ENCODE data around the gene ERBB4. TPM values are rescaled to one million over a fixed set of nuclear protein-coding genes. Genes with fewer than 3 reads are reported as not detected.
"Not testable (repeated sequence)": the region's sequence is repeated elsewhere in the genome, so short reads cannot be mapped to it uniquely, and the experiment has no call there.

Gene ERBB4
- total RNA-seq, 1 donor from 2014 or later: 1.2 TPM

DNA sequence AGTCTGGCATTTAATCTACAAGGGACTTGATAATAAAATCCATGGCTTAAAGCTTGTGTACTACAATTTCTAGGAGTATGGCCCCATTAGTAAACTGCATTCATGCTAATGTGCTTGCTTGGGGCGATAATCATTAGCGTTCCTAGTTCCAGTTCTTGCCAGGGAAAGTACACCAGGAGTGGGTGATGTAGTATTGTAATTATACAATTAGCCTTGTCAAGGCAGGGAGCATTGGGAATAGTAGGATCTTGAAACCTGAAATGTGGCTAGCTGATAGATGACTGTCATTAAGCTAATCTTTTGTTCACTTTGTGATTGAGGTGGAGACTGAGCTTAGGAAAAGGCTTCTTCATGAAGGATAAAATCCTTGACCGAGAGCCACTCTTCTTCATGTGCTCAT, 993.0 kb downstream of the ERBB4 start:
- no peak overlapping the region for H3K4me3 Mint-ChIP-seq (ENCODE audit: unreplicated experiment)
- no peaks in the 10 kb centered on the region for H3K9me3 Mint-ChIP-seq (ENCODE audit: unreplicated experiment)
- no peaks in the 10 kb centered on the region for H3K9me3 ChIP-seq (ENCODE audit: insufficient read depth, low read depth, low read length)
- H3K79me2 ChIP-seq (ENCODE audit: insufficient read depth, low read length): no peaks in the 10 kb centered on the region
- TF ChIP-seq, protein P1, sequence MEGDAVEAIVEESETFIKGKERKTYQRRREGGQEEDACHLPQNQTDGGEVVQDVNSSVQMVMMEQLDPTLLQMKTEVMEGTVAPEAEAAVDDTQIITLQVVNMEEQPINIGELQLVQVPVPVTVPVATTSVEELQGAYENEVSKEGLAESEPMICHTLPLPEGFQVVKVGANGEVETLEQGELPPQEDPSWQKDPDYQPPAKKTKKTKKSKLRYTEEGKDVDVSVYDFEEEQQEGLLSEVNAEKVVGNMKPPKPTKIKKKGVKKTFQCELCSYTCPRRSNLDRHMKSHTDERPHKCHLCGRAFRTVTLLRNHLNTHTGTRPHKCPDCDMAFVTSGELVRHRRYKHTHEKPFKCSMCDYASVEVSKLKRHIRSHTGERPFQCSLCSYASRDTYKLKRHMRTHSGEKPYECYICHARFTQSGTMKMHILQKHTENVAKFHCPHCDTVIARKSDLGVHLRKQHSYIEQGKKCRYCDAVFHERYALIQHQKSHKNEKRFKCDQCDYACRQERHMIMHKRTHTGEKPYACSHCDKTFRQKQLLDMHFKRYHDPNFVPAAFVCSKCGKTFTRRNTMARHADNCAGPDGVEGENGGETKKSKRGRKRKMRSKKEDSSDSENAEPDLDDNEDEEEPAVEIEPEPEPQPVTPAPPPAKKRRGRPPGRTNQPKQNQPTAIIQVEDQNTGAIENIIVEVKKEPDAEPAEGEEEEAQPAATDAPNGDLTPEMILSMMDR (IDR thresholded peaks at IDR 0.05; ENCODE audit: insufficient read depth, low read depth, low read length): no peak
- no peak for TF ChIP-seq EZH2 (IDR thresholded peaks at IDR 0.05; ENCODE audit: insufficient read depth, low read length)
- H3K4me1 ChIP-seq (ENCODE audit: insufficient read depth, low read length): no peaks in the 10 kb centered on the region
- H3K4me1 Mint-ChIP-seq (ENCODE audit: low read depth, unreplicated experiment): no peaks in the 10 kb centered on the region
- H4K20me1 ChIP-seq (ENCODE audit: insufficient read depth, low read length): no peaks in the 10 kb centered on the region
- no peak overlapping the region for H3K27ac ChIP-seq (ENCODE audit: low read depth, low read length)
- DNase-seq (ENCODE audit: low read depth): no peak
- no peaks in the 10 kb centered on the region for H3K27me3 ChIP-seq (ENCODE audit: insufficient read depth, low read length)
- H2AFZ ChIP-seq (ENCODE audit: low read depth, low read length): no peak overlapping the region
- no peaks in the 10 kb centered on the region for H3K36me3 Mint-ChIP-seq (ENCODE audit: low read depth, unreplicated experiment)
- H3K9ac ChIP-seq (ENCODE audit: low read length): no peak overlapping the region
- H3K27ac Mint-ChIP-seq (ENCODE audit: unreplicated experiment): no peak overlapping the region
- no peaks in the 10 kb centered on the region for H3K27me3 Mint-ChIP-seq (ENCODE audit: low read depth, unreplicated experiment)
- H3K4me3 ChIP-seq (ENCODE audit: insufficient read depth, low read depth, low read length): no peak overlapping the region
- no peaks in the 10 kb centered on the region for H3K36me3 ChIP-seq (ENCODE audit: insufficient read depth, low read length)
- no peak overlapping the region for H3K4me2 ChIP-seq (ENCODE audit: low read length)
- FAIRE-seq: no peak

DNA sequence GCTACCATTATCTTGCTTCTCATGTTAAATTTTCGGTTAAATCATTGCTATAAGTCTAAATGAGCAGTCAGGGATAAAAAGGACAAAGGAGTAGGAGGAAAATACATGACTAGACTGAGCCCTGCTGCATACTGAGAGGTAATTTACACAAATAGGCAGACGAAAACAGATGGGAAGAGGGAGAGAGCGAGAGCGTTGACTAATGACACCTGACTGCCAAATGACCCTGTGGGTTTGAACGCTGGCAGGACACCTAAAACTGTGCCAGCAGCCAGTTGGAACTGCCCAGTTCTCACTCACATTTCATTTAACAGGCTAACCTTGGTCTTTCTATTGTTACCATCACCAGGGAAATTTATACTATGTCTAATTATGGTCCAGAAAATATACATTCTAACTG, 1004.0 kb downstream of the ERBB4 start:
- Mint-ChIP-seq H3K4me3 (ENCODE audit: unreplicated experiment) (no peak overlapping the region), H3K27me3 (ENCODE audit: low read depth, unreplicated experiment) (no peaks in the 10 kb centered on the region), H3K27ac (ENCODE audit: unreplicated experiment) (no peak overlapping the region), H3K9me3 (ENCODE audit: unreplicated experiment) (no peaks in the 10 kb centered on the region), H3K4me1 (ENCODE audit: low read depth, unreplicated experiment) (no peaks in the 10 kb centered on the region), H3K36me3 (ENCODE audit: low read depth, unreplicated experiment) (no peaks in the 10 kb centered on the region)
- FAIRE-seq (no peak), DNase-seq (ENCODE audit: low read depth) (peak; percentile 3)
- H4K20me1 ChIP-seq (ENCODE audit: insufficient read depth, low read length): no peaks in the 10 kb centered on the region
- no peaks in the 10 kb centered on the region for H3K27me3 ChIP-seq (ENCODE audit: insufficient read depth, low read length)
- H3K27ac ChIP-seq (ENCODE audit: low read depth, low read length): no peak overlapping the region
- no peaks in the 10 kb centered on the region for H3K36me3 ChIP-seq (ENCODE audit: insufficient read depth, low read length)
- no peak overlapping the region for H3K4me2 ChIP-seq (ENCODE audit: low read length)
- TF ChIP-seq, protein P1 (IDR thresholded peaks at IDR 0.05; ENCODE audit: insufficient read depth, low read depth, low read length): no peak
- TF ChIP-seq EZH2 (IDR thresholded peaks at IDR 0.05; ENCODE audit: insufficient read depth, low read length): no peak
- no peaks in the 10 kb centered on the region for H3K79me2 ChIP-seq (ENCODE audit: insufficient read depth, low read length)
- H3K9ac ChIP-seq (ENCODE audit: low read length): no peak overlapping the region
- H2AFZ ChIP-seq (ENCODE audit: low read depth, low read length): no peak overlapping the region
- H3K4me1 ChIP-seq (ENCODE audit: insufficient read depth, low read length): no peaks in the 10 kb centered on the region
- no peak overlapping the region for H3K4me3 ChIP-seq (ENCODE audit: insufficient read depth, low read depth, low read length)
- H3K9me3 ChIP-seq (ENCODE audit: insufficient read depth, low read depth, low read length): no peaks in the 10 kb centered on the region

DNA sequence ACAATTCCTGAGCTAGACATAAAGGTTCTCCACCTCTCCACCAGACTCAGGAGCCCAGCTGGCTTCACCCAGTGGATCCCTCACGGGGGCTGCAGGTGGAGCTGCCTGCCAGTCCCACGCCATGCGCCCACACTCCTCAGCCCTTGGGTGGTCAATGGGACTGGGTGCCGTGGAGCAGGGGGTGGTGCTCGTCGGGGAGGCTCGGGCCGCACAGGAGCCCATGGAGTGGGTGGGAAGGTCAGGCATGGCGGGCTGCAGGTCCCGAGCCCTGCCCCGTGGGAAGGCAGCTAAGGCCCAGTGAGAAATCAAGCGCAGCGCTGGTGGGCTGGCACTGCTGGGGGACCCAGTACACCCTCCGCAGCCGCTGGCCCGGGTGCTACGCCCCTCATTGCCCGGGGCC, 1014.4 kb downstream of the ERBB4 start:
- not testable (repeated sequence) for H3K27ac Mint-ChIP-seq (ENCODE audit: unreplicated experiment); FAIRE-seq

More for the DNA sequence above, 1014.4 kb downstream of the ERBB4 start:
- H3K4me2 ChIP-seq (ENCODE audit: low read length); DNase-seq (ENCODE audit: low read depth); H3K4me1 ChIP-seq (ENCODE audit: insufficient read depth, low read length); H3K79me2 ChIP-seq (ENCODE audit: insufficient read depth, low read length); H2AFZ ChIP-seq (ENCODE audit: low read depth, low read length); H3K27ac ChIP-seq (ENCODE audit: low read depth, low read length); H3K27me3 ChIP-seq (ENCODE audit: insufficient read depth, low read length); H3K4me3 ChIP-seq (ENCODE audit: insufficient read depth, low read depth, low read length); H3K9ac ChIP-seq (ENCODE audit: low read length); H3K9me3 ChIP-seq (ENCODE audit: insufficient read depth, low read depth, low read length); H3K4me1 Mint-ChIP-seq (ENCODE audit: low read depth, unreplicated experiment); H4K20me1 ChIP-seq (ENCODE audit: insufficient read depth, low read length); H3K4me3 Mint-ChIP-seq (ENCODE audit: unreplicated experiment); H3K9me3 Mint-ChIP-seq (ENCODE audit: unreplicated experiment); H3K27me3 Mint-ChIP-seq (ENCODE audit: low read depth, unreplicated experiment); H3K36me3 Mint-ChIP-seq (ENCODE audit: low read depth, unreplicated experiment); H3K36me3 ChIP-seq (ENCODE audit: insufficient read depth, low read length): not testable (repeated sequence)

All from astrocyte (in vitro differentiated cells and primary cell).